Measurements from ENCODE around the gene ZNF865. TPM values are rescaled to one million over a fixed set of nuclear protein-coding genes. Genes with fewer than 3 reads are reported as not detected.
A peak's percentile ranks its signal among the peaks of the same experiment; 100 is the strongest.

Gene ZNF865
- total RNA-seq, 1 experiment from 2014 or later: 13.2 TPM

DNA sequence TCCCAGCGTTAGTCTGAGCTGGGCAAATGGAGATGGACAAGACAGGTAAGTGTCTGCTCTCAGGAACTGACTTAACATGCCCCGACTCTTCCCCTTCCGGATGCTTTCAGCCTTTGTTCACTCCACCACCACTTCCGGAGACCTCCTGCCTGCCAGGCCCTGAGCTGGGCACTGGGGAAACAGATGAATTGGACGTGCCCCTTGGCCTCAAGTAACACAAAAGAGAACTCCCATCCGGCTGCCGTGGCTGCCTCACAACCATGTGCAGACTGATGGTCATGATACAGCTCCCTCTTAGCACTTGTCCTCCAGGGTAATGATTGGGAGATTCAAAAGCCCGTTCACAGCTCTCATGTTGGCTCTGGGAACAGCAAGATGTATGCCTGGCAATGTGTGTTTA is 12.0 kb downstream of the ZNF865 start:
- no peaks in the 10 kb centered on the region; the same call in 1 of the 2 replicates for H3K36me3 ChIP-seq (ENCODE audit: control insufficient read depth, insufficient read depth, low read length)
- H3K9me3 Mint-ChIP-seq (ENCODE audit: unreplicated experiment): no peaks in the 10 kb centered on the region
- H3K27me3 ChIP-seq (replicated peaks; ENCODE audit: control insufficient read depth, insufficient read depth, low read length): no peaks in the 10 kb centered on the region
- POLR2A ChIA-PET: interaction anchor here (0.7 kb wide), 1 partner anchor 83 kb away, joined by 4 read pairs; no protein-coding TSS in a partner anchor
- intact Hi-C loops (cut with micrococcal nuclease; ENCODE audit: unreplicated experiment): no loop called here
- no peaks in the 10 kb centered on the region for H3K27me3 Mint-ChIP-seq (ENCODE audit: insufficient read depth, unreplicated experiment)
- no peaks in the 10 kb centered on the region for H3K4me1 ChIP-seq
- H3K36me3 Mint-ChIP-seq (ENCODE audit: insufficient read depth, unreplicated experiment): peaks cover 38% of the 10 kb centered on the region
- no peak overlapping the region for H3K4me3 ChIP-seq (ENCODE audit: low read depth, low read length)
- CTCF ChIA-PET: no interaction called here
- peak overlapping the region; percentile 28 for H3K27ac Mint-ChIP-seq (ENCODE audit: unreplicated experiment)
- no peak overlapping the region for H3K4me3 Mint-ChIP-seq (ENCODE audit: unreplicated experiment)
- BruUV-seq (replicated peaks): no TSS peak
- no peak for TF ChIP-seq CTCF (IDR thresholded peaks at IDR 0.05; ENCODE audit: insufficient read depth in 1 of 2, low read depth in 1 of 2, low read length in 1 of 2, severe bottlenecking in 1 of 2, unreplicated experiment in 1 of 2)
- no peak for DNase-seq
- no peaks in the 10 kb centered on the region for H3K9me3 ChIP-seq
- H3K4me1 Mint-ChIP-seq (ENCODE audit: low read depth, unreplicated experiment): no peaks in the 10 kb centered on the region

DNA sequence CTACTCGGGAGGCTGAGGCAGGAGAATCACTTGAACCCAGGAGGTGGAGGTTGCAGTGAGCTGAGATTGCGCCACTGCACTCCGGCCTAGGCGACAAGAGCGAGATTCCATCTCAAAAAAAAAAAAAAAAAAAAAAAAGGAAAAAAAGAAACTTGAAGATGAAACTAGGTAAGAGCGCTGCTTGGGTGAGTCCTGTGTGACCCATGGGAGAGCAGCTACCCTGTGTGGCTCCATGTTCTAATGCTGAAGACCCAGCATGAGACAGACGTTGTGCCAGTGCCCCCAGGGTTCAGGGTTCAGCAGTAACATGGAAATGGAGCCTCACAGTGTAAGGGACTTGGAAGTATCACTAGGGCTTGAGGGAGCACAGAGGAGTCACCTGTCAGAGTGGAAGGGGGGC is 13.0 kb downstream of the ZNF865 start:
- Histone ChIP-seq H3K4me1 (no peaks in the 10 kb centered on the region), H3K4me3 (ENCODE audit: low read depth, low read length) (no peak overlapping the region), H3K9me3 (0 out of 2 replicates have a peak, but pooled peaks cover under 1% of the 10 kb centered on the region), H3K36me3 (ENCODE audit: control insufficient read depth, insufficient read depth, low read length) (no peaks in the 10 kb centered on the region; the same call in 1 of the 2 replicates), H3K27me3 (replicated peaks; ENCODE audit: control insufficient read depth, insufficient read depth, low read length) (no peaks in the 10 kb centered on the region)
- ChIA-PET POLR2A (no interaction called here), CTCF (no interaction called here)
- H3K9me3 Mint-ChIP-seq (ENCODE audit: unreplicated experiment): no peaks in the 10 kb centered on the region
- no peak for DNase-seq
- intact Hi-C loops (cut with micrococcal nuclease; ENCODE audit: unreplicated experiment): no loop called here
- no peak for TF ChIP-seq CTCF (IDR thresholded peaks at IDR 0.05; ENCODE audit: insufficient read depth in 1 of 2, low read depth in 1 of 2, low read length in 1 of 2, severe bottlenecking in 1 of 2, unreplicated experiment in 1 of 2)
- H3K27ac Mint-ChIP-seq (ENCODE audit: unreplicated experiment): no peak overlapping the region
- H3K4me1 Mint-ChIP-seq (ENCODE audit: low read depth, unreplicated experiment): no peaks in the 10 kb centered on the region
- H3K36me3 Mint-ChIP-seq (ENCODE audit: insufficient read depth, unreplicated experiment): peaks cover 41% of the 10 kb centered on the region
- H3K4me3 Mint-ChIP-seq (ENCODE audit: unreplicated experiment): no peak overlapping the region
- no peaks in the 10 kb centered on the region for H3K27me3 Mint-ChIP-seq (ENCODE audit: insufficient read depth, unreplicated experiment)
- BruUV-seq (replicated peaks): no TSS peak

DNA sequence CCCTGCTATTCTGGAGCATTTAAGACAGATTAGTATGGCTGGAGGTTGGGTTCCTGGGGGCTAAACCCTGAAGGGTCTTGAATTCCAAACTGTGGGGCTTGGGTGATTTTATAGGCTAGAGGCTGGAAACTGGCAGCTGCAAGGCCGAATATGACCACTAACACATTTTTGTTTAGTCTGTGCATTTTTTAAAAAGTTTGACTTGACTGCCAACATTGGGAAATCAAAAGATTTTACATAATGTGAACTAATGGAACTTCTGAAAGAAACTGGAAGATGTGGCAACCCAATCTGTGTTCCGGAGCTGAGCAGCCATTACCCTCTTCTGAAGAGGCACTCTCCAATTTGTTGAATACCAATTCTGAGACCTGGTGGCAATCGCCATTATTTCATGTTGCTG is 13.8 kb downstream of the ZNF865 start:
- ChIA-PET POLR2A (no interaction called here), CTCF (interaction anchor here (0.6 kb wide), 1 partner anchor 58 kb away, joined by 9 read pairs; no protein-coding TSS in a partner anchor)
- Histone ChIP-seq H3K9me3 (0 out of 2 replicates have a peak, but pooled peaks cover 6% of the 10 kb centered on the region), H3K4me3 (ENCODE audit: low read depth, low read length) (no peak overlapping the region), H3K27me3 (replicated peaks; ENCODE audit: control insufficient read depth, insufficient read depth, low read length) (no peaks in the 10 kb centered on the region), H3K36me3 (ENCODE audit: control insufficient read depth, insufficient read depth, low read length) (no peaks in the 10 kb centered on the region; the same call in 1 of the 2 replicates), H3K4me1 (no peaks in the 10 kb centered on the region)
- H3K4me1 Mint-ChIP-seq (ENCODE audit: low read depth, unreplicated experiment): peaks cover 7% of the 10 kb centered on the region
- no peaks in the 10 kb centered on the region for H3K9me3 Mint-ChIP-seq (ENCODE audit: unreplicated experiment)
- H3K36me3 Mint-ChIP-seq (ENCODE audit: insufficient read depth, unreplicated experiment): peaks cover 48% of the 10 kb centered on the region
- no peak overlapping the region for H3K4me3 Mint-ChIP-seq (ENCODE audit: unreplicated experiment)
- BruUV-seq (replicated peaks): TSS peak; percentile 10
- intact Hi-C loops (cut with micrococcal nuclease; ENCODE audit: unreplicated experiment): no loop called here
- no peak for DNase-seq
- H3K27me3 Mint-ChIP-seq (ENCODE audit: insufficient read depth, unreplicated experiment): no peaks in the 10 kb centered on the region
- no peak for TF ChIP-seq CTCF (IDR thresholded peaks at IDR 0.05; ENCODE audit: insufficient read depth in 1 of 2, low read depth in 1 of 2, low read length in 1 of 2, severe bottlenecking in 1 of 2, unreplicated experiment in 1 of 2)
- no peak overlapping the region for H3K27ac Mint-ChIP-seq (ENCODE audit: unreplicated experiment)
